ENCODE data around the gene PARD3B. TPM values are rescaled to one million over a fixed set of nuclear protein-coding genes. Genes with fewer than 3 reads are reported as not detected.

The PARD3B gene
- total and polyA plus RNA-seq, 8 donors: 1.8 to 42.6 (median 15.1) TPM

DNA sequence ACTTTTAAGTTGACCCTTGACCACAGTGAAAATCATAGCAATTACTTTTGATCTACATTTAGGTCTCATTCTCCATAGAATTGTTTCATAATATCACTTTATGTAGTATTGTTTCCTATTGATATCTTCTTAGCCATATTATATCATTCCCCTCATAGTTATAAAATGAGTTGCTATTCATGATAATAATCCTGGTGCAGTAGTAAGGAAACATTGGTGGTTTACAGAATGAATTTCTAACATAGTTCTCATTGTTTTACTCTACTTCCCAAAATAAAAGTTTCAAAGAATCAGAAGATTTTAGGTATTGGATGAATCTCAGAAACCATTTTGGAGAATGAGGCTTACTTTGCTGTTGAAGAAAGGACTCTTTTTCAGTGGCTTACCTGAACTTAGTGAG, 246.0 kb downstream of the PARD3B start:
- H3K27me3 ChIP-seq: no peaks in the 10 kb centered on the region
- no peaks in the 10 kb centered on the region for H3K9me3 ChIP-seq
- TF ChIP-seq, protein P1, sequence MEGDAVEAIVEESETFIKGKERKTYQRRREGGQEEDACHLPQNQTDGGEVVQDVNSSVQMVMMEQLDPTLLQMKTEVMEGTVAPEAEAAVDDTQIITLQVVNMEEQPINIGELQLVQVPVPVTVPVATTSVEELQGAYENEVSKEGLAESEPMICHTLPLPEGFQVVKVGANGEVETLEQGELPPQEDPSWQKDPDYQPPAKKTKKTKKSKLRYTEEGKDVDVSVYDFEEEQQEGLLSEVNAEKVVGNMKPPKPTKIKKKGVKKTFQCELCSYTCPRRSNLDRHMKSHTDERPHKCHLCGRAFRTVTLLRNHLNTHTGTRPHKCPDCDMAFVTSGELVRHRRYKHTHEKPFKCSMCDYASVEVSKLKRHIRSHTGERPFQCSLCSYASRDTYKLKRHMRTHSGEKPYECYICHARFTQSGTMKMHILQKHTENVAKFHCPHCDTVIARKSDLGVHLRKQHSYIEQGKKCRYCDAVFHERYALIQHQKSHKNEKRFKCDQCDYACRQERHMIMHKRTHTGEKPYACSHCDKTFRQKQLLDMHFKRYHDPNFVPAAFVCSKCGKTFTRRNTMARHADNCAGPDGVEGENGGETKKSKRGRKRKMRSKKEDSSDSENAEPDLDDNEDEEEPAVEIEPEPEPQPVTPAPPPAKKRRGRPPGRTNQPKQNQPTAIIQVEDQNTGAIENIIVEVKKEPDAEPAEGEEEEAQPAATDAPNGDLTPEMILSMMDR (IDR thresholded peaks at IDR 0.05): no peak
- no peak for TF ChIP-seq POLR2A (IDR thresholded peaks at IDR 0.05)
- TF ChIP-seq EP300 (IDR thresholded peaks at IDR 0.05): no peak
- H3K4me1 ChIP-seq: no peaks in the 10 kb centered on the region
- H3K4me3 ChIP-seq: no peak overlapping the region
- no peak for DNase-seq
- H3K36me3 ChIP-seq: no peaks in the 10 kb centered on the region
- intact Hi-C loops (cut with DNase I; ENCODE audit: low total_unique reads): no loop called here
- no peak overlapping the region for H3K27ac ChIP-seq

DNA sequence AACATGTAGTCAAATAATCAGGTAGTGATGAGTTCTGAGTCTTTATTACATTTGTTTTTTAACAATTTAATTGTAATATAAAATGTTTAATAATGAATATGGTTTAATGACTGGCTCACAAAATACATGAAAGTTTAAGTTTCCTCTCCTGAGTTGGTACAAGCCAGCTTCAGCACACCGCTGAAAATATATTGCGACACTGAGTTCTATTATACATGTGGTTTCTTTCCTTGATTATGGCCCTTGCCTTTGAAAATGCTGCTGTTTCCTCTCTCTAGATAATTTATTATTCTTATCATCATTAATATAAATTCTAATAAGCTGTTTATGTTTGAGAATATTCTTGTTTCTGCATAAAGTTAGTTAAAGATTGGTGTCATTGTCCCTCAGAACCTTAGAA, 249.3 kb downstream of the PARD3B start:
- DNase-seq: no peak
- H3K27me3 ChIP-seq: no peaks in the 10 kb centered on the region
- no peak for TF ChIP-seq EP300 (IDR thresholded peaks at IDR 0.05)
- TF ChIP-seq POLR2A (IDR thresholded peaks at IDR 0.05): no peak
- TF ChIP-seq, protein P1 (IDR thresholded peaks at IDR 0.05): no peak
- TF ChIP-seq POLR2AphosphoS5 (IDR thresholded peaks at IDR 0.05): no peak
- intact Hi-C loops (cut with DNase I; ENCODE audit: low total_unique reads): no loop called here
- no peaks in the 10 kb centered on the region for H3K9me3 ChIP-seq
- H3K27ac ChIP-seq: no peak overlapping the region
- H3K36me3 ChIP-seq: no peaks in the 10 kb centered on the region
- no peaks in the 10 kb centered on the region for H3K4me1 ChIP-seq
- no peak overlapping the region for H3K4me3 ChIP-seq
- WGBS, 5 donors: 92 to 98% (median 94%) methylated on average over 2 of the region's 2 CpGs

DNA sequence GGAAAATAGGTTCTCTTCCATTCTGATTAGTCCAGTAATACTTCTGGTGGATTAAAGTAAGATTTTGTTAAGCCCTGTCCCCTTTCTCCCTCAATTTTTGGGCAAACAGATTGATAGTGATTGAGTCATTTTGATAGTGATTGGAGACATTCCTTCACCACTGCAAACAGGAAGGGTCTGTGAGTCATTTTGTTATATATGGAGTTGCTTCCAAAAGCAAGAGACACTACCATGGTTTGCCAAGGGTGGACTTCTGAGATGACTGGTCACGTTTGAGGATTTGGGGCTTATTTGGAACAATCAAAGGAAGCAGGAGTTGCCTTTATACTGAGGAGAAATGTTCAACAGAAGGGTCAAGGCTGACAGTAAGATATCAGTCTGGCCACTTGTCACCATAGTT, 249.9 kb downstream of the PARD3B start:
- H3K36me3 ChIP-seq: no peaks in the 10 kb centered on the region
- TF ChIP-seq POLR2A (IDR thresholded peaks at IDR 0.05): no peak
- TF ChIP-seq POLR2AphosphoS5 (IDR thresholded peaks at IDR 0.05): no peak
- TF ChIP-seq, protein P1 (IDR thresholded peaks at IDR 0.05): no peak
- TF ChIP-seq EP300 (IDR thresholded peaks at IDR 0.05): no peak
- no peaks in the 10 kb centered on the region for H3K4me1 ChIP-seq
- H3K4me3 ChIP-seq: no peak overlapping the region
- no peak overlapping the region for H3K27ac ChIP-seq
- H3K27me3 ChIP-seq: no peaks in the 10 kb centered on the region
- intact Hi-C loops (cut with DNase I; ENCODE audit: low total_unique reads): no loop called here
- 48 to 71% (median 53%) methylated on average over 1 of the region's 1 CpG for WGBS, 5 donors
- no peak for DNase-seq
- H3K9me3 ChIP-seq: no peaks in the 10 kb centered on the region

DNA sequence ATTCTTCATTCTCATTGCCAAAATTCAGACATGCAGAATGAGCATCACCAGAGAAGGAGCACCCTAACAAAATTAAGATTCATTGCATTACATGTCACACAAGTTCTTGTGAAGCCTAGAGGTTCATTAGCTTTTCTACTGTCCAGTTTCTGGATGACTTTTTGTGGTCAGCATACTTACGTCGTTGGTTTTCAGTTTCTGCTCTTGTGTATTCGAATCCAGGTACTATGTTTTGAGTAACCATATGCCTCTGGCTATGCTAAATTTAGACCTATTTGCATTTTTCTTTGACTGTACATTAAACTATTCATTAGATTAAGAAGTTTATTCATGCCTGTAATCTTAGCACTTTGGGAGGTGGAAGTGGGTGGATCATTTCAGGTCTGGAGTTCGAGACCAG, 251.3 kb downstream of the PARD3B start:
- no peak for TF ChIP-seq POLR2AphosphoS5 (IDR thresholded peaks at IDR 0.05)
- TF ChIP-seq, protein P1 (IDR thresholded peaks at IDR 0.05): no peak
- TF ChIP-seq POLR2A (IDR thresholded peaks at IDR 0.05): no peak
- TF ChIP-seq EP300 (IDR thresholded peaks at IDR 0.05): no peak
- H3K9me3 ChIP-seq: no peaks in the 10 kb centered on the region
- H3K27ac ChIP-seq: no peak overlapping the region
- H3K27me3 ChIP-seq: no peaks in the 10 kb centered on the region
- no peak for DNase-seq
- intact Hi-C loops (cut with DNase I; ENCODE audit: low total_unique reads): no loop called here
- H3K4me1 ChIP-seq: no peaks in the 10 kb centered on the region
- H3K36me3 ChIP-seq: no peaks in the 10 kb centered on the region
- no peak overlapping the region for H3K4me3 ChIP-seq
- 83 to 92% (median 90%) methylated on average over 4 of the region's 4 CpGs for WGBS, 5 donors

Data from stomach (tissue), 9 donors.